ENCODE measurements around the gene MKX.
"Not testable (repeated sequence)": the region's sequence is repeated elsewhere in the genome, so short reads cannot be mapped to it uniquely, and the experiment has no call there.

The MKX gene

GRCh38 chr10:27688991-27689390 lies 56.6 kb downstream of the MKX start:
- H3K36me3 Mint-ChIP-seq (ENCODE audit: low read depth): no peaks in the 10 kb centered on the region
- no peak for DNase-seq
- H3K27me3 Mint-ChIP-seq: peaks cover 20% of the 10 kb centered on the region
- no peak overlapping the region for H3K27ac Mint-ChIP-seq
- no peak overlapping the region for H3K4me3 Mint-ChIP-seq
- peaks cover 8% of the 10 kb centered on the region for H3K9me3 Mint-ChIP-seq
- no peaks in the 10 kb centered on the region for H3K4me1 Mint-ChIP-seq (ENCODE audit: low read depth)

DNA sequence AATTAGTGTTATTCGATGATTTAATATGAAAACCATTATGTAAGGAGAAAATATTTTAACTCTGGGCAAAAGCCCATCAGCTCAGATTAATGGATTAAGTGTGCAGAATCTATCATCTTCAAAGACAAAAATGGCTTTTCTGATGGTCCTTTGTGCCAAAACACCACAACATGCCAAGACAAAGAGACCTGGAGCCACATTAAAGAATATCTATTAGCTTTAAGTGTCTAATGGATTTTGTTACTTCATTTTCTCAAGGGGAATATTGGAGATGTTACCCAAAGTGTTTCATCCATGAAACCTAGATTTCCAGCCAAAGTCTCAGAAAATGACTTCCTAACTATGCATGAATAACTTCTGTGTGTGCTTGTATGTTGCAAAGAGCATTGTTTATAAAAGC lies 57.3 kb downstream of the MKX start:
- Mint-ChIP-seq H3K4me1 (ENCODE audit: low read depth) (no peaks in the 10 kb centered on the region), H3K4me3 (no peak overlapping the region), H3K27ac (no peak overlapping the region), H3K9me3 (peaks cover 8% of the 10 kb centered on the region), H3K27me3 (peaks cover 20% of the 10 kb centered on the region), H3K36me3 (ENCODE audit: low read depth) (no peaks in the 10 kb centered on the region)
- no peak for DNase-seq

DNA sequence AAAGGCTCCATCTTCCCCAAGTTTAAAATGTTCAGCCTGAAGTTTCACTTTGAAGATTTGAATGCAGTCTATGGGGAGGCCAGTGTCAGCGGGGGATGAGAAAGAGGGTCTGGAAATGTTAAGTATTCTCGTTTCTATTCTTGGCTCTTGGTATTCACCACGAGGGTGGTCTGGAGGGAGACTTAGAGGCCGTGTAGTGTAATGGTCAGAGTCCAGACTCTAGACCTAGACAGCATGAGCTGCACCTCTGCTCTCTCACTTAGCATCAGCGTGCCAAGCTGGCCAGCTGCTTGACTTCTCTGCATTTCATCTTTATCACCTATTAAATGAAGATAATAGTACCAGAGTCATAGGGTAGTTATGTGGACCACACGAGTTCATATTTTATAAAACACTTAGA lies 57.9 kb downstream of the MKX start:
- DNase-seq: no peak
- H3K27ac Mint-ChIP-seq: no peak overlapping the region
- H3K4me1 Mint-ChIP-seq (ENCODE audit: low read depth): no peaks in the 10 kb centered on the region
- no peaks in the 10 kb centered on the region for H3K36me3 Mint-ChIP-seq (ENCODE audit: low read depth)
- no peak overlapping the region for H3K4me3 Mint-ChIP-seq
- H3K9me3 Mint-ChIP-seq: peaks cover 8% of the 10 kb centered on the region
- H3K27me3 Mint-ChIP-seq: peaks cover 20% of the 10 kb centered on the region

DNA sequence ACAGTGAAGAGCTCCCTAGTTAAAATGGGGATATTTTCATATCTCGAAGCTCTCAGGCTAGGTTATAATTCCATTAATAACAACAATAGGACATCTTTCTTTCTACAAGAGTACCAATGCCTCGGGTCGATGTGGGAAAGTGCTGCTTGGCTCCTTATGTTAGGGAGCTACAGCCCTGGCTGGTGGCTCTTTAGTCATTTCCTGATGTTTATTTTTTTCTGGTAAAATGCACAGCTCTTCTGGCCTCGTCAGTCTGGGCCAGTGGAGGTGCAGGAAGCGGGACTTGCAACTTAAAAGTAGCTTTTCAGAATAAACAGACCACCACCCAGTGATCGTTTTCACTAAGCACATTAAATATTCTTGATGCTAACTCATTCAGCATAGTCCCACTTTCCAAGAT lies 58.3 kb downstream of the MKX start:
- Mint-ChIP-seq H3K36me3 (ENCODE audit: low read depth) (no peaks in the 10 kb centered on the region), H3K4me3 (no peak overlapping the region), H3K27ac (no peak overlapping the region), H3K9me3 (peaks cover 8% of the 10 kb centered on the region), H3K4me1 (ENCODE audit: low read depth) (no peaks in the 10 kb centered on the region), H3K27me3 (peaks cover 20% of the 10 kb centered on the region)
- DNase-seq: no peak

GRCh38 chr10:27685681-27686080 lies 59.9 kb downstream of the MKX start:
- Mint-ChIP-seq H3K4me3 (no peak overlapping the region), H3K27ac (no peak overlapping the region)

DNA sequence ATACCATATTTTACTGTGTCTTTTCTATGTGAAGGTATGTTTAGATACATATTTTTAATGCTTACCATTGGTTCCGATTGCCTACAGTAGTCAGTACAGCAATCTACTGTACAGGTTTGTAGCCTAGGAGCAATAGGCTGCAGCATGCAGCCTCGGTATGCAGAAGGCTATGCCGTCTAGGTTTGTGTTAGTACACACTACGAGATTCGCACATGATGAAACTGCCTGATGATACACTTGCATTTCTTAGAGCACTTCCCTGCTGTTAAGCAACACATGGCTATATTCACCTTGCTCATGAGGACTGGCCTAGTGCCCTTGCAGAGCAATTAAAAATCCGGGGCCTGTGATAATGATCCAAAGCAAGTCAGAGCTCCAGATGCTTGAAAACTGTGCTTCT lies 62.4 kb downstream of the MKX start:
- Mint-ChIP-seq H3K9me3 (no peaks in the 10 kb centered on the region), H3K27ac (no peak overlapping the region), H3K4me1 (ENCODE audit: low read depth) (no peaks in the 10 kb centered on the region), H3K27me3 (peaks cover 20% of the 10 kb centered on the region), H3K4me3 (no peak overlapping the region), H3K36me3 (ENCODE audit: low read depth) (no peaks in the 10 kb centered on the region)
- DNase-seq: no peak

More at GRCh38 chr10:27685681-27686080, 59.9 kb downstream of the MKX start:
- H3K9me3 Mint-ChIP-seq: peaks cover 8% of the 10 kb centered on the region
- peaks cover 20% of the 10 kb centered on the region for H3K27me3 Mint-ChIP-seq
- DNase-seq: no peak
- H3K36me3 Mint-ChIP-seq (ENCODE audit: low read depth): no peaks in the 10 kb centered on the region
- no peaks in the 10 kb centered on the region for H3K4me1 Mint-ChIP-seq (ENCODE audit: low read depth)

- not testable (repeated sequence) for H3K27ac Mint-ChIP-seq; H3K4me3 Mint-ChIP-seq; DNase-seq; H3K4me1 Mint-ChIP-seq (ENCODE audit: low read depth); H3K9me3 Mint-ChIP-seq; H3K36me3 Mint-ChIP-seq (ENCODE audit: low read depth)
- peaks cover 12% of the 10 kb centered on the region for H3K27me3 Mint-ChIP-seq
Observed at GRCh38 chr10:27681795-27682194, 63.8 kb downstream of the MKX start.

GRCh38 chr10:27680691-27681605 lies 64.7 kb downstream of the MKX start:
- Mint-ChIP-seq H3K4me1 (ENCODE audit: low read depth) (no peaks in the 10 kb centered on the region), H3K36me3 (ENCODE audit: low read depth) (no peaks in the 10 kb centered on the region), H3K27ac (no peak overlapping the region), H3K27me3 (peaks cover 9% of the 10 kb centered on the region), H3K9me3 (no peaks in the 10 kb centered on the region), H3K4me3 (no peak overlapping the region)
- DNase-seq: no peak

DNA sequence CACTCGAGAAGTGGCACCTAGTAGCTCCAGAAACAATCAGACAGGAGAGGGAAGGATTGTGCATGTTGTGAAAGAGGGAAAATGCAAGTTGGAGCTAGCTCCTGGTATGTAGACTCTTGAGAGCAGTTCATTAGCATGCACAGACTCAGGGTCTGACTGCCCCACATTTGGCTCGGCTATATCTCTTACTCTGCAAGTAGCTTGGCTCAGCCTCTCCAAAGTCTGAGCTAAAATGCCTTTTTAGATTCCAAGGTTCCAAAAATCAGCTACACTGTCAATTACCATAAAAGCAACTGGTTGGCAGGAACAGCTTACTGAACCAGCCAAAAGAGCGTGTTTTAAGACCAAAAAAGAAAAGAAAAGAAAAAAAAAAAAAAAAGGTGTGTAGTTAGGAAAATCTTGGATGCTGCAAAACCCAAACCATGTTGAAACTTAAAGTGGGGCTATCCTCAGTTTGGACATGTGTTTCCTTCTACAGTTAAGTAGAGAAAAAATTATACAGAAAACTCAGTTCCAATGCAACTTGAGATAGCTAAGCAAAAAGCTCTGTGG lies 65.5 kb downstream of the MKX start:
- no peaks in the 10 kb centered on the region for H3K4me1 Mint-ChIP-seq (ENCODE audit: low read depth)
- peaks cover 9% of the 10 kb centered on the region for H3K27me3 Mint-ChIP-seq
- H3K27ac Mint-ChIP-seq: no peak overlapping the region
- H3K9me3 Mint-ChIP-seq: no peaks in the 10 kb centered on the region
- DNase-seq: no peak
- H3K4me3 Mint-ChIP-seq: no peak overlapping the region
- no peaks in the 10 kb centered on the region for H3K36me3 Mint-ChIP-seq (ENCODE audit: low read depth)

DNA sequence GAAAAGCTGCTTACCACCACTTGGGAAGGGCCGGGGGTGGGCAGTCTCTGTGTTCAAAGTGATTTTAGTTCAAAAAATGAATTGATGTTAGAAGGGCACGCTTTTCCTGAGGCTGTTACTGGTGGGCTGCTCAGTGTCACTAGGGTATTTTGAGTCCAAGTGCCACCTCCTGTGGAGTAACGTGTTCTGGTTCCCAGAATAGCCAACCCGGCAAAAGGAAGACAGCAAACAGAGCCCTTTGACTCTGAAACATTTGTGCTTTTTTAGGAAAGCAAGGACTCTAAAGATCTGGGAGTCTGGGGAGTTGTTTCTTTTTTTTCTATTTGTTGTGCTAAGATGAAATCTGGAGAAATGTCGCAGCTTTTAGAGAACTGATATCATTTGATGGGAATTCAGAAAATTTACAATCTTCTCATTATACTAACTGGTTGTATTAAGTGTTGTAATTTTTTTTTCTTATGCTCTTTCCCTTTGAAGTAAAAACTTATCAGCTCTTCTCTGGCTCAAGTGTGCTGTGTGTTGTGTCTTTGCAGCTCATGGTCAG lies 66.2 kb downstream of the MKX start:
- Mint-ChIP-seq H3K9me3 (no peaks in the 10 kb centered on the region), H3K27ac (no peak overlapping the region), H3K27me3 (peaks cover 9% of the 10 kb centered on the region), H3K4me3 (no peak overlapping the region), H3K36me3 (ENCODE audit: low read depth) (no peaks in the 10 kb centered on the region), H3K4me1 (ENCODE audit: low read depth) (no peaks in the 10 kb centered on the region)
- DNase-seq: no peak

- H3K27ac Mint-ChIP-seq: no peak overlapping the region
- H3K36me3 Mint-ChIP-seq (ENCODE audit: low read depth): no peaks in the 10 kb centered on the region
- no peaks in the 10 kb centered on the region for H3K4me1 Mint-ChIP-seq (ENCODE audit: low read depth)
- H3K4me3 Mint-ChIP-seq: no peak overlapping the region
- H3K9me3 Mint-ChIP-seq: no peaks in the 10 kb centered on the region
- H3K27me3 Mint-ChIP-seq: peaks cover 9% of the 10 kb centered on the region
- DNase-seq: no peak
Observed at GRCh38 chr10:27678166-27678565, 67.5 kb downstream of the MKX start.

- H3K27me3 Mint-ChIP-seq: no peaks in the 10 kb centered on the region
- H3K4me1 Mint-ChIP-seq (ENCODE audit: low read depth): no peaks in the 10 kb centered on the region
- DNase-seq: no peak
- H3K9me3 Mint-ChIP-seq: no peaks in the 10 kb centered on the region
- H3K27ac Mint-ChIP-seq: no peak overlapping the region
- no peaks in the 10 kb centered on the region for H3K36me3 Mint-ChIP-seq (ENCODE audit: low read depth)
- H3K4me3 Mint-ChIP-seq: no peak overlapping the region
Observed at GRCh38 chr10:27673065-27673464, 72.6 kb downstream of the MKX start.

GRCh38 chr10:27671821-27672220 lies 73.8 kb downstream of the MKX start:
- Mint-ChIP-seq H3K27me3 (no peaks in the 10 kb centered on the region), H3K4me1 (ENCODE audit: low read depth) (no peaks in the 10 kb centered on the region), H3K4me3 (no peak overlapping the region), H3K36me3 (ENCODE audit: low read depth) (no peaks in the 10 kb centered on the region), H3K9me3 (no peaks in the 10 kb centered on the region), H3K27ac (no peak overlapping the region)
- no peak for DNase-seq

DNA sequence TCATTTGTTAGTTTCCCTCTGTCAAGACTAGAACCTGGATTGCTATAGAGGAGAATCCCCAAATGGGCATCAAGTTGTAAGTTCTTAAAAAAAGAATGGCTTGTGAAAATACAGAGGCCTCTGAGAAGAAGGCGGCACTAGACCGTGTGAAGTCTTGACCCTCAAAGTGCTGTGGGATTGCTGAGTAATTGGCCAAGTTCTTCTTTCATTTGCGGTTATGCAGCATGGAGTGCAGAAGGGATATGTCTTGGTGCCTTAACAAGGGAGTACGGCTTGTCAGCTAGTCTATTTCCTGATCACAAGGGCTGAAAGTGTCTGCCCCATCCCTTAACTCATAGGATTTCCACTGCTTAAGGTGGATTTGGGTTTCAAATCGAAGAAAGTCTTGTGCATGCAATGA lies 81.2 kb downstream of the MKX start:
- Mint-ChIP-seq H3K27me3 (peaks cover 31% of the 10 kb centered on the region), H3K4me3 (no peak overlapping the region), H3K36me3 (ENCODE audit: low read depth) (no peaks in the 10 kb centered on the region), H3K4me1 (ENCODE audit: low read depth) (no peaks in the 10 kb centered on the region), H3K27ac (no peak overlapping the region), H3K9me3 (no peaks in the 10 kb centered on the region)
- no peak for DNase-seq

DNA sequence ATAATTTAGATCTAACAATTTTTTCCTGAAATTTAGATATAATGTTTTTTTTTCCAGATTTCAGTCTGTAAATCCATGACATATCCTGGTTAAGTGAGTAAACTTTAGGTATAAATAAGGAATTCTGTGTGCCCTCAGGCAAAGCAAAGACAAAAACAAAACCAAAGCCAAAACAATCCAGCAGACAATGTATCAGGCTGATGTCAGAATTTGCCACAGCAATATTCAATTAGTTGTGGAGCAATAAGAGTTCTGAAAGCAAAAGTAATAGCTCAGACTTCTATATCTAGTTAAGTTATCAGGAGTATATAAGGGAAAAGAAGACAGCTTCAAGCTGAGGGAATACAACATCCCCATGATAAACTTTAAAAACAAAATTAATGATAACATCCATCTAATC lies 82.0 kb downstream of the MKX start:
- Mint-ChIP-seq H3K27ac (no peak overlapping the region), H3K4me3 (no peak overlapping the region), H3K27me3 (peaks cover 34% of the 10 kb centered on the region), H3K36me3 (ENCODE audit: low read depth) (no peaks in the 10 kb centered on the region), H3K4me1 (ENCODE audit: low read depth) (no peaks in the 10 kb centered on the region), H3K9me3 (no peaks in the 10 kb centered on the region)
- DNase-seq: no peak

All from activated T-cell treated with anti-CD3 and anti-CD28 coated beads, Interleukin-2, amount 50 U/mL, for 24 hours (primary cell).